HL-60 (cell line): ENCODE data around the gene DUSP22.

Experiments used
- CTCF ChIP-seq: IDR thresholded peaks from one replicate; pipeline ENCODE4 v1.5.1; 2011; ENCODE audit warnings: low read length, control low read depth, inconsistent platforms; ENCODE audit not compliant: insufficient read depth
- GABPA ChIP-seq: IDR thresholded peaks from 2 replicates; pipeline ENCODE4 v1.6.1; 2012; ENCODE audit warnings: low read depth
- POLR2AphosphoS5 ChIP-seq: IDR thresholded peaks from 2 replicates; pipeline ENCODE4 v1.6.1; 2012; ENCODE audit warnings: low read depth
- REST ChIP-seq: IDR thresholded peaks from 2 replicates; pipeline ENCODE4 v1.6.1; 2012; ENCODE audit warnings: low read depth; ENCODE audit not compliant: insufficient replicate concordance
- SPI1 ChIP-seq: IDR thresholded peaks from 2 replicates; pipeline ENCODE4 v1.6.1; 2012; ENCODE audit warnings: low read depth, mild to moderate bottlenecking, borderline replicate concordance

- TF ChIP-seq CTCF = no peak
- TF ChIP-seq POLR2AphosphoS5 = no peak; the same call in none of the 2 replicates
- no peak for TF ChIP-seq REST
- TF ChIP-seq SPI1 = no peak
- no peak for TF ChIP-seq GABPA
Measured at GRCh38 chr6:292506-293192, 362 bp downstream of the DUSP22 start.
